Measurements from ENCODE around the gene GRIP1. TPM values are rescaled to one million over a fixed set of nuclear protein-coding genes. Genes with fewer than 3 reads are reported as not detected.

The GRIP1 gene
- total and polyA plus RNA-seq, 2 donors (not counting 3 experiments of a cell fraction or from before 2014, with no cell fraction given), result 0.04 to 0.69 TPM

DNA sequence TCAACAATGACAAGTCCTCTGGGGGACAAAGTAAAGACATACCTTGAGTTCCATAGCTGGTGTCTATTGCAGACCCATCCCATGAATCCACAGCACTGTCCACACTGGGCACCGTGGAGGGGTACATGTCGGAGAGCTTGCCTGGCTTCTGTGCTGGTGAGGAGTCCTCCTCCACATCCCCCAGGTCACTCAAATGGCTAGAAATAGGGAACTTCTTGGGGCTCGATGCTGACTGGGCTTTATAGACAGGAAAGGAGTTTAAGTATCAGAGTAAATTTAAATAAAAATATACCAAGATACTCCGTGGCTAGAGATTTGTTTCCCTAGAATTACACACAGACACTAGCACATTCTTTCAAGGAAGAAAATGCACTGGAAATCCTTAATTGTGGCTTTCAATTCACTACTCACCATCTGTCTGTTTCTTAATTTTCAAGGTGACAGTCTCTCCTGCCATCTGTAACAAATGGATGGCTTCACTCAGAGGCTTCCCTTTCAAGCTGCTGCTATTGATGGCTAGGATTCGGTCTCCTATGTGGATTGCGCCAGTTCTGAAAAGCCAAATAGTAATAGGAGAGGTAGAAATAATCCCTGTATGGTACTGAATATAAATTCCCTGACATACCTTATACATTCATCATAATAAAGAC is 286.5 kb downstream of the GRIP1 start:
- CTCF ChIA-PET, result interaction anchor here (1.0 kb wide), 1 partner anchor 10 kb away, joined by 3 read pairs; no protein-coding TSS in a partner anchor
- no peak overlapping the region for H3K4me3 ChIP-seq (replicated peaks in 1 of 3; ENCODE audit: insufficient read depth in 1 of 3, low read depth in 1 of 3, low read length in 3 of 3)
- BruUV-seq (replicated peaks), result no TSS peak
- POLR2A ChIA-PET, result no interaction called here
- H3K9ac ChIP-seq (replicated peaks; ENCODE audit: extremely low read depth, insufficient read depth, low read length), result no peak overlapping the region
- no peak overlapping the region for H2AFZ ChIP-seq (ENCODE audit: low read depth, low read length)
- dilution Hi-C loops (cut with MboI; ENCODE audit: extremely low pct_ligation_motif_present, low sequenced_read_pairs) (no loop called here), intact Hi-C loops (cut with micrococcal nuclease) (no loop called here)
- H3K9me1 ChIP-seq (replicated peaks; ENCODE audit: control insufficient read depth, extremely low read depth, insufficient read depth, low read length), result no peaks in the 10 kb centered on the region
- H3K9me3 ChIP-seq (replicated peaks; ENCODE audit: control insufficient read depth, insufficient read depth, low read length), result no peaks in the 10 kb centered on the region
- H3K27ac ChIP-seq (ENCODE audit: insufficient read depth, low read depth, low read length), result no peak overlapping the region
- peaks cover 0 to 7% of the 10 kb centered on the region in 2 experiments for H3K27me3 ChIP-seq (ENCODE audit: control insufficient read depth in 2 of 2, insufficient read depth in 2 of 2, low read length in 2 of 2)
- no peaks in the 10 kb centered on the region for H4K20me1 ChIP-seq (replicated peaks; ENCODE audit: control insufficient read depth, extremely low read depth, insufficient read depth, low read length)
- H3K4me2 ChIP-seq (ENCODE audit: insufficient read depth, low read length), result no peak overlapping the region
- TF ChIP-seq POLR2A (IDR thresholded peaks at IDR 0.05; ENCODE audit: low read depth, low read length) (no peak), GATA2 (IDR thresholded peaks at IDR 0.05; ENCODE audit: insufficient read depth, insufficient read length, low read depth, low read length) (no peak), JUN (IDR thresholded peaks at IDR 0.05; ENCODE audit: borderline replicate concordance, insufficient read depth, insufficient read length, low read depth) (no peak), FOS (IDR thresholded peaks at IDR 0.05; ENCODE audit: borderline replicate concordance, insufficient read depth, low read length) (no peak), MYC (IDR thresholded peaks at IDR 0.05; ENCODE audit: low read depth, low read length) (no peak), POLR2AphosphoS5 (IDR thresholded peaks at IDR 0.05; ENCODE audit: insufficient read depth, low read depth, low read length) (no peak), EZH2 (IDR thresholded peaks at IDR 0.05; ENCODE audit: borderline replicate concordance, low read depth, low read length, severe bottlenecking) (no peak)
- TF ChIP-seq, protein P1, sequence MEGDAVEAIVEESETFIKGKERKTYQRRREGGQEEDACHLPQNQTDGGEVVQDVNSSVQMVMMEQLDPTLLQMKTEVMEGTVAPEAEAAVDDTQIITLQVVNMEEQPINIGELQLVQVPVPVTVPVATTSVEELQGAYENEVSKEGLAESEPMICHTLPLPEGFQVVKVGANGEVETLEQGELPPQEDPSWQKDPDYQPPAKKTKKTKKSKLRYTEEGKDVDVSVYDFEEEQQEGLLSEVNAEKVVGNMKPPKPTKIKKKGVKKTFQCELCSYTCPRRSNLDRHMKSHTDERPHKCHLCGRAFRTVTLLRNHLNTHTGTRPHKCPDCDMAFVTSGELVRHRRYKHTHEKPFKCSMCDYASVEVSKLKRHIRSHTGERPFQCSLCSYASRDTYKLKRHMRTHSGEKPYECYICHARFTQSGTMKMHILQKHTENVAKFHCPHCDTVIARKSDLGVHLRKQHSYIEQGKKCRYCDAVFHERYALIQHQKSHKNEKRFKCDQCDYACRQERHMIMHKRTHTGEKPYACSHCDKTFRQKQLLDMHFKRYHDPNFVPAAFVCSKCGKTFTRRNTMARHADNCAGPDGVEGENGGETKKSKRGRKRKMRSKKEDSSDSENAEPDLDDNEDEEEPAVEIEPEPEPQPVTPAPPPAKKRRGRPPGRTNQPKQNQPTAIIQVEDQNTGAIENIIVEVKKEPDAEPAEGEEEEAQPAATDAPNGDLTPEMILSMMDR (IDR thresholded peaks at IDR 0.05; ENCODE audit: extremely low read depth in 1 of 2, insufficient read depth in 1 of 2, low read depth in 1 of 2, low read length in 2 of 2), result no peak
- TF ChIP-seq, protein P2, sequence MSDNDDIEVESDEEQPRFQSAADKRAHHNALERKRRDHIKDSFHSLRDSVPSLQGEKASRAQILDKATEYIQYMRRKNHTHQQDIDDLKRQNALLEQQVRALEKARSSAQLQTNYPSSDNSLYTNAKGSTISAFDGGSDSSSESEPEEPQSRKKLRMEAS (IDR thresholded peaks at IDR 0.05; ENCODE audit: insufficient read depth, insufficient read length), result no peak
- DNase-seq (ENCODE audit: low read depth, low spot score), result no peak
- H3K79me2 ChIP-seq (ENCODE audit: control insufficient read depth, insufficient read depth, low read length), result no peaks in the 10 kb centered on the region
- no peaks in the 10 kb centered on the region for H3K36me3 ChIP-seq (ENCODE audit: control insufficient read depth in 2 of 2, extremely low read depth in 1 of 2, insufficient read depth in 2 of 2, low read length in 2 of 2)
- no peak for FAIRE-seq
- H3K4me1 ChIP-seq (ENCODE audit: control insufficient read depth, extremely low read depth, insufficient read depth, low read length), result no peaks in the 10 kb centered on the region

All from endothelial cell of umbilical vein (primary cell).